PFSK-1 (cell line): ENCODE data around the gene SPIRE2.

Experiments used
- POLR2AphosphoS5 ChIP-seq: IDR thresholded peaks from 2 replicates; pipeline ENCODE4 v1.6.1; 2012; ENCODE audit warnings: low read depth, mild to moderate bottlenecking, control low read depth, low read length, moderate library complexity
- REST ChIP-seq, 2 experiments: IDR thresholded peaks; 2 replicates each; pipeline versions ENCODE4 v1.6.1 to v1.8.0; 2011 to 2012; ENCODE audit warnings: low read depth in 2 of 2, low read length in 2 of 2, control low read depth in 1 of 2, inconsistent platforms in 1 of 2, mild to moderate bottlenecking in 1 of 2, moderate library complexity in 1 of 2; ENCODE audit not compliant: insufficient read depth in 1 of 2
- SIN3A ChIP-seq: IDR thresholded peaks from 2 replicates; pipeline ENCODE4 v1.6.1; 2012; ENCODE audit warnings: mild to moderate bottlenecking, low read length, moderate library complexity, borderline replicate concordance; ENCODE audit not compliant: insufficient read depth
- TAF1 ChIP-seq: IDR thresholded peaks from 2 replicates; pipeline ENCODE4 v1.6.1; 2012; ENCODE audit warnings: low read length, control low read depth, borderline replicate concordance; ENCODE audit not compliant: insufficient read depth

GRCh38 chr16:89861648-89862047 is 33.4 kb downstream of the SPIRE2 start:
- no peak for TF ChIP-seq TAF1
- no peak for TF ChIP-seq SIN3A
- no peak for TF ChIP-seq POLR2AphosphoS5
- TF ChIP-seq REST (IDR thresholded peaks at IDR 0.05; ENCODE audit: insufficient read depth in 1 of 2, low read depth in 2 of 2, low read length in 2 of 2), result no peak
